ENCODE data around the gene FSTL4. TPM values are rescaled to one million over a fixed set of nuclear protein-coding genes. Genes with fewer than 3 reads are reported as not detected.

Gene FSTL4
- total and polyA plus RNA-seq, 2 donors from 2014 or later, result 0.09 to 4.0 TPM

GRCh38 chr5:133205649-133206048 lies 406.7 kb downstream of the FSTL4 start:
- TF ChIP-seq, protein P1, sequence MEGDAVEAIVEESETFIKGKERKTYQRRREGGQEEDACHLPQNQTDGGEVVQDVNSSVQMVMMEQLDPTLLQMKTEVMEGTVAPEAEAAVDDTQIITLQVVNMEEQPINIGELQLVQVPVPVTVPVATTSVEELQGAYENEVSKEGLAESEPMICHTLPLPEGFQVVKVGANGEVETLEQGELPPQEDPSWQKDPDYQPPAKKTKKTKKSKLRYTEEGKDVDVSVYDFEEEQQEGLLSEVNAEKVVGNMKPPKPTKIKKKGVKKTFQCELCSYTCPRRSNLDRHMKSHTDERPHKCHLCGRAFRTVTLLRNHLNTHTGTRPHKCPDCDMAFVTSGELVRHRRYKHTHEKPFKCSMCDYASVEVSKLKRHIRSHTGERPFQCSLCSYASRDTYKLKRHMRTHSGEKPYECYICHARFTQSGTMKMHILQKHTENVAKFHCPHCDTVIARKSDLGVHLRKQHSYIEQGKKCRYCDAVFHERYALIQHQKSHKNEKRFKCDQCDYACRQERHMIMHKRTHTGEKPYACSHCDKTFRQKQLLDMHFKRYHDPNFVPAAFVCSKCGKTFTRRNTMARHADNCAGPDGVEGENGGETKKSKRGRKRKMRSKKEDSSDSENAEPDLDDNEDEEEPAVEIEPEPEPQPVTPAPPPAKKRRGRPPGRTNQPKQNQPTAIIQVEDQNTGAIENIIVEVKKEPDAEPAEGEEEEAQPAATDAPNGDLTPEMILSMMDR (IDR thresholded peaks at IDR 0.05; ENCODE audit: borderline replicate concordance, extremely low read depth, insufficient read depth), result no peak
- FAIRE-seq (no peak), DNase-seq (no peak)
- intact Hi-C loops (cut with DNase I), result no loop called here
- no peak overlapping the region for H3K4me3 ChIP-seq (ENCODE audit: low read length in 3 of 3)
- no peaks in the 10 kb centered on the region for H3K27me3 ChIP-seq (ENCODE audit: control insufficient read depth, insufficient read depth, low read length)
- H3K27ac ChIP-seq (ENCODE audit: low read depth in 2 of 2, low read length in 2 of 2), result no peak overlapping the region
- H3K36me3 ChIP-seq (ENCODE audit: control insufficient read depth in 2 of 3, insufficient read depth in 3 of 3, low read length in 3 of 3), result peaks cover 0 to 3% (median 0%) of the 10 kb centered on the region in 3 donors
- no peak overlapping the region for H3K9ac ChIP-seq (ENCODE audit: low read length in 3 of 3)
- H3K9me3 ChIP-seq (ENCODE audit: control insufficient read depth in 2 of 3, insufficient read depth in 1 of 3, low read length in 3 of 3), result no peaks in the 10 kb centered on the region
- H3K4me1 ChIP-seq (ENCODE audit: control insufficient read depth in 2 of 3, insufficient read depth in 2 of 3, low read depth in 1 of 3, low read length in 3 of 3), result no peaks in the 10 kb centered on the region

GRCh38 chr5:133205204-133205603 lies 407.1 kb downstream of the FSTL4 start:
- TF ChIP-seq, protein P1 (IDR thresholded peaks at IDR 0.05; ENCODE audit: borderline replicate concordance, extremely low read depth, insufficient read depth), result no peak
- Histone ChIP-seq H3K4me1 (ENCODE audit: control insufficient read depth in 2 of 3, insufficient read depth in 2 of 3, low read depth in 1 of 3, low read length in 3 of 3) (no peaks in the 10 kb centered on the region), H3K27me3 (ENCODE audit: control insufficient read depth, insufficient read depth, low read length) (no peaks in the 10 kb centered on the region), H3K36me3 (ENCODE audit: control insufficient read depth in 2 of 3, insufficient read depth in 3 of 3, low read length in 3 of 3) (peaks cover 0 to 3% (median 0%) of the 10 kb centered on the region in 3 donors), H3K4me3 (ENCODE audit: low read length in 3 of 3) (no peak overlapping the region), H3K27ac (ENCODE audit: low read depth in 2 of 2, low read length in 2 of 2) (no peak overlapping the region), H3K9me3 (ENCODE audit: control insufficient read depth in 2 of 3, insufficient read depth in 1 of 3, low read length in 3 of 3) (no peaks in the 10 kb centered on the region), H3K9ac (ENCODE audit: low read length in 3 of 3) (no peak overlapping the region)
- intact Hi-C loops (cut with DNase I), result no loop called here
- DNase-seq, result no peak
- FAIRE-seq, result no peak

DNA sequence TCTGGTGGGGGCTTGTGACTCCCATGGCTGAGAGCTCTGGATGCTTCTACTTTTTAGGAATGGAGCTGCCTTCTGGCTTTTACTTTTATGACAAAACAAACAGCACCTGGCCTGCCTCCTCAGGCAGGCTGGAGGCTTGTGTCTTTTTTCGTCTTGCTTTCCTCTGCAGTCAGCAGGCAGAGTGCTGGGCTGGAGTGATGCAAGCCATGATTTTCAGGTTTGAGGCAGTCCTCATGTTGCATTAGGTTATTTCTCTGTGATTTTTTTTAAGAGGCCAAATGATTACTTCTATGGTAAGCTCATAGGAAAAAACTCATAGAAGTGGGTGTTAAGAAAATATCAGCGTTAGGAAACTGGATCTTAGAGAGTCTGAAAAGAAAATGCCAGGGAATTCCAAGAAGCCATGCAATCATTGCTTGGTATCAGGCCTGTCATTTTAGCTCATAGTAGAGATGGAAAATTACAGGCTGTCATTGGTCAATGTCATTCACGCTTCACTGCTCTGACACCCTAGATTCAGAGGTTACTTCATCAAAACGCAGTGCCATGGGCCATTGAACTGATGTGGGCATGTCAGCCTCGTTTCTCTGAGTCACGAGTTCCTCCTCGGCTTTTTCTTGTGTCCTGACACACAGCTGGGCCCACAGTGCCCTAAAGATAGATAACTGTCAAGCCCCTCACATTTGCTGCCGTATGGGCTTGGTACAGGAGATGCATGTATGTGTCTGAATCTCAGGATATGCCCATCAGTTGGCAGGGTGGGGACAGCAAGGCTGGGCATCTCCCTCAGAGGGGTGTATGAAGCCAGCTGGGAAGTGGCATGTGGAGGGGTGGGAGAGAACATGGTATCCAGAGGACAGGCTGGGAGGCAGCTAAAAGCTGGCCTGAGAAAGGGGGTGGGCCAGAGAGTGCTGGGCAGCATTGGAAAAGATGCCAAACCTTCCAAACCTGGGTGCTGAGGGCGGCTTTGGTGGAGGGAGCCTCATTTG lies 408.7 kb downstream of the FSTL4 start:
- H3K9ac ChIP-seq (ENCODE audit: low read length in 3 of 3), result no peak overlapping the region
- H3K36me3 ChIP-seq (ENCODE audit: control insufficient read depth in 2 of 3, insufficient read depth in 3 of 3, low read length in 3 of 3), result no peaks in the 10 kb centered on the region
- TF ChIP-seq, protein P1 (IDR thresholded peaks at IDR 0.05; ENCODE audit: borderline replicate concordance, extremely low read depth, insufficient read depth), result no peak
- FAIRE-seq, result no peak
- H3K4me3 ChIP-seq (ENCODE audit: low read length in 3 of 3), result no peak overlapping the region
- no peaks in the 10 kb centered on the region for H3K4me1 ChIP-seq (ENCODE audit: control insufficient read depth in 2 of 3, insufficient read depth in 2 of 3, low read depth in 1 of 3, low read length in 3 of 3)
- no peaks in the 10 kb centered on the region for H3K9me3 ChIP-seq (ENCODE audit: control insufficient read depth in 2 of 3, insufficient read depth in 1 of 3, low read length in 3 of 3)
- intact Hi-C loops (cut with DNase I), result no loop called here
- H3K27me3 ChIP-seq (ENCODE audit: control insufficient read depth, insufficient read depth, low read length), result no peaks in the 10 kb centered on the region
- peak in 1 of 5 donors; percentile 18 for DNase-seq
- no peak overlapping the region for H3K27ac ChIP-seq (ENCODE audit: low read depth in 2 of 2, low read length in 2 of 2)
